B cell (primary cell): ENCODE measurements around the gene ILDR1. TPM values are rescaled to one million over a fixed set of nuclear protein-coding genes. Genes with fewer than 3 reads are reported as not detected.

Source experiments
- ATAC-seq: fragments of 200-7000 bp; cut with Tn5 transposase; one replicate; pipeline ENCODE4 v1.10.0; 2021; ENCODE audit warnings: low read depth, mild to moderate bottlenecking, moderate number of reproducible peaks, moderate library complexity
- CTCF ChIA-PET: fragments of 350-600 bp; sonication (Branson Sonifier 250); formaldehyde crosslinking; loops from one replicate; lab custom pipeline; 2021; ENCODE audit warnings: antibody characterized with exemption, inconsistent platforms; lab: Charles Lee
- POLR2A ChIA-PET: fragments of 350-600 bp; sonication (Branson Sonifier 250); formaldehyde crosslinking; loops from one replicate; lab custom pipeline; 2021; ENCODE audit warnings: antibody characterized with exemption; lab: Charles Lee
- DNase-seq: peaks from one replicate; pipeline ENCODE4 v3.0.0; 2013
- H2AFZ ChIP-seq: 2 replicates; pipeline ENCODE4 v1.6.1; 2012; ENCODE audit warnings: mild to moderate bottlenecking, low read depth, low read length; ENCODE audit not compliant: insufficient read depth, poor library complexity, severe bottlenecking
- H3K27ac ChIP-seq, 2 donors: 1 replicate in 1 of 2; 2 replicates in 1 of 2; pipeline ENCODE4 v1.5.1; 2012 to 2013; ENCODE audit warnings: low read length in 2 of 2, mild to moderate bottlenecking in 2 of 2, moderate library complexity in 1 of 2
- H3K27me3 ChIP-seq, 4 experiments: fragments of 200-600 bp in 1 of 4; sonication (generic) in 1 of 4; replicated peaks in 1 of 4; 1 replicate in 2 of 4; 2 replicates in 2 of 4; pipeline versions ENCODE4 v1.6.1 to v1.7.0; 2013 to 2016; ENCODE audit warnings: low read length in 3 of 4, mild to moderate bottlenecking in 2 of 4, mixed read lengths in 1 of 4, moderate library complexity in 1 of 4; ENCODE audit not compliant: insufficient read depth in 4 of 4, control insufficient read depth in 3 of 4; ENCODE audit errors: control extremely low read depth in 1 of 4
- H3K36me3 ChIP-seq, 2 experiments: replicated peaks in 1 of 2; 1 replicate in 1 of 2; 2 replicates in 1 of 2; pipeline versions ENCODE4 v1.6.1 to v1.7.1; 2013; ENCODE audit warnings: low read length in 1 of 2; ENCODE audit not compliant: insufficient read depth in 2 of 2, control insufficient read depth in 1 of 2; ENCODE audit errors: control extremely low read depth in 1 of 2, extremely low read depth in 1 of 2
- H3K4me1 ChIP-seq, 2 donors: fragments of 200-600 bp in 1 of 2; sonication (generic) in 1 of 2; 1 replicate in 1 of 2; 2 replicates in 1 of 2; pipeline versions ENCODE4 v1.5.1 to v1.6.1; 2013 to 2017; ENCODE audit warnings: low read length in 2 of 2; ENCODE audit not compliant: control insufficient read depth in 2 of 2, insufficient read depth in 2 of 2
- H3K4me2 ChIP-seq: replicated peaks from 2 replicates; pipeline ENCODE3; 2012; ENCODE audit warnings: mild to moderate bottlenecking, low read depth, low read length; ENCODE audit not compliant: poor library complexity, severe bottlenecking
- H3K4me3 ChIP-seq, 5 experiments: fragments of 200-600 bp in 1 of 5; sonication (generic) in 1 of 5; 1 replicate in 3 of 5; 2 replicates in 2 of 5; pipeline versions ENCODE4 v1.5.1 to v1.7.0; 2011 to 2016; ENCODE audit warnings: low read length in 4 of 5, mild to moderate bottlenecking in 4 of 5, low read depth in 2 of 5, control low read depth in 1 of 5, moderate library complexity in 1 of 5; ENCODE audit not compliant: insufficient read depth in 1 of 5; ENCODE audit errors: control extremely low read depth in 1 of 5, extremely low read depth in 1 of 5
- H3K79me2 ChIP-seq: fragments of 200-600 bp; sonication (generic); one replicate; pipeline ENCODE4 v1.6.0; 2016; ENCODE audit warnings: low read length; ENCODE audit not compliant: control insufficient read depth, insufficient read depth
- H3K9ac ChIP-seq: fragments of 200-600 bp; sonication (generic); 2 replicates; pipeline ENCODE4 v1.6.1; 2017; ENCODE audit warnings: mild to moderate bottlenecking, low read length, moderate library complexity
- H3K9me3 ChIP-seq, 3 donors: one replicate each; pipeline versions ENCODE4 v1.6.1 to v1.7.1; 2013; ENCODE audit warnings: low read length in 2 of 3; ENCODE audit not compliant: control insufficient read depth in 2 of 3, insufficient read depth in 1 of 3; ENCODE audit errors: control extremely low read depth in 1 of 3
- H4K20me1 ChIP-seq: 2 replicates; pipeline ENCODE4 v1.6.0; 2012; ENCODE audit warnings: mild to moderate bottlenecking, low read length; ENCODE audit not compliant: insufficient read depth, control insufficient read depth, poor library complexity, severe bottlenecking
- H3K27ac Mint-ChIP-seq: one replicate; pipeline ENCODE4 v1.8.0; 2021; ENCODE audit warnings: mixed read lengths
- H3K27me3 Mint-ChIP-seq: one replicate; pipeline ENCODE4 v1.8.0; 2021; ENCODE audit warnings: mixed read lengths
- H3K4me1 Mint-ChIP-seq: one replicate; pipeline ENCODE4 v1.8.0; 2021; ENCODE audit warnings: mixed read lengths
- H3K4me3 Mint-ChIP-seq: one replicate; pipeline ENCODE4 v1.8.0; 2021; ENCODE audit warnings: mixed read lengths
- H3K9me3 Mint-ChIP-seq: one replicate; pipeline ENCODE4 v1.8.0; 2022; ENCODE audit warnings: mixed read lengths; ENCODE audit not compliant: insufficient read depth
- EZH2 ChIP-seq: IDR thresholded peaks from 2 replicates; pipeline ENCODE4 v1.6.1; 2012; ENCODE audit warnings: borderline replicate concordance, low read depth, mild to moderate bottlenecking, moderate library complexity, low read length; ENCODE audit not compliant: insufficient read depth, poor library complexity, severe bottlenecking
- WGBS: methylation state at CpG from one replicate; pipeline ENCODE4 v1.1.5; 2013; ENCODE audit warnings: missing lambda C conversion rate; ENCODE audit not compliant: insufficient coverage; 5-methylcytosine and 5-hydroxymethylcytosine counted together
- intact Hi-C: fragments of 100-400 bp; cut with micrococcal nuclease; formaldehyde crosslinking; loops from one replicate; pipeline ENCODE4 v1.10.0; 2022
- polyA plus RNA-seq: library from polyadenylated mRNA; depleted of rRNA; stranded (reverse); fragments of >200 nt; gene quantifications from 2 replicates; pipeline ENCODE4 v1.2.3, GENCODE V29; 2012
- total RNA-seq, 2 donors: library from RNA; stranded (reverse); fragments of 120-200 nt in 1 of 2; gene quantifications; 1 replicate in 1 of 2; 2 replicates in 1 of 2; pipeline versions ENCODE4 v1.2.3 to v1.2.4, GENCODE V29; 2013 to 2022
- TF ChIP-seq, protein P1 (sequence below): fragments of 200-600 bp; IDR thresholded peaks from one replicate; pipeline ENCODE4 v1.8.0; 2022; ENCODE audit warnings: antibody characterized with exemption, mild to moderate bottlenecking

The ILDR1 gene
- total and polyA plus RNA-seq, 2 donors (not counting 1 experiment from before 2014, with no cell fraction given) = 1.9 to 4.7 TPM

DNA sequence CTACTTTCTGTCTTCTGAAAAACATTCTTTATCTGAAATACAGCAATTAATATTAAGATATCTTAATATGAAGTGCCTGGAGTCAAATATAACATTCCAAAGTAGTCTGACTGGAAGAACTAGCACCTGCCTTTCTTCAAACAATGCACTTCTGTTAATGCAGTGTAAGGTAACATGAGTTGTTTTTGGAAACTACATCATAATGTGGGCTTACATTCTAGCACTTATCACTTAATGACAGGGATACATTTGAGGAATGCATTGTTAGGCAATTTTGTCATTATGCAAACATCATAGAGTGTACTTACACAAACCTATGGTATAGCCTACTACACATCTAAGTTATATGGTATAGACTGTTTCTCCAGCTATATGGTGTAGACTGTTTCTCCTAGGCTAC is 78.6 kb downstream of the ILDR1 start:
- ChIA-PET POLR2A (no interaction called here), CTCF (interaction anchor here (0.6 kb wide), 1 partner anchor 32 kb away, joined by 3 read pairs; no protein-coding TSS in a partner anchor)
- Mint-ChIP-seq H3K27ac (no peak overlapping the region), H3K4me3 (no peak overlapping the region), H3K4me1 (no peaks in the 10 kb centered on the region), H3K27me3 (no peaks in the 10 kb centered on the region), H3K9me3 (no peaks in the 10 kb centered on the region)
- Histone ChIP-seq H4K20me1 (no peaks in the 10 kb centered on the region), H2AFZ (no peak overlapping the region), H3K36me3 (peaks cover 18 to 54% of the 10 kb centered on the region in 2 experiments), H3K4me1 (no peaks in the 10 kb centered on the region), H3K27me3 (no peaks in the 10 kb centered on the region), H3K79me2 (no peaks in the 10 kb centered on the region), H3K27ac (no peak overlapping the region), H3K9me3 (no peaks in the 10 kb centered on the region), H3K9ac (no peak overlapping the region), H3K4me2 (no peak overlapping the region), H3K4me3 (no peak overlapping the region)
- TF ChIP-seq, protein P1, sequence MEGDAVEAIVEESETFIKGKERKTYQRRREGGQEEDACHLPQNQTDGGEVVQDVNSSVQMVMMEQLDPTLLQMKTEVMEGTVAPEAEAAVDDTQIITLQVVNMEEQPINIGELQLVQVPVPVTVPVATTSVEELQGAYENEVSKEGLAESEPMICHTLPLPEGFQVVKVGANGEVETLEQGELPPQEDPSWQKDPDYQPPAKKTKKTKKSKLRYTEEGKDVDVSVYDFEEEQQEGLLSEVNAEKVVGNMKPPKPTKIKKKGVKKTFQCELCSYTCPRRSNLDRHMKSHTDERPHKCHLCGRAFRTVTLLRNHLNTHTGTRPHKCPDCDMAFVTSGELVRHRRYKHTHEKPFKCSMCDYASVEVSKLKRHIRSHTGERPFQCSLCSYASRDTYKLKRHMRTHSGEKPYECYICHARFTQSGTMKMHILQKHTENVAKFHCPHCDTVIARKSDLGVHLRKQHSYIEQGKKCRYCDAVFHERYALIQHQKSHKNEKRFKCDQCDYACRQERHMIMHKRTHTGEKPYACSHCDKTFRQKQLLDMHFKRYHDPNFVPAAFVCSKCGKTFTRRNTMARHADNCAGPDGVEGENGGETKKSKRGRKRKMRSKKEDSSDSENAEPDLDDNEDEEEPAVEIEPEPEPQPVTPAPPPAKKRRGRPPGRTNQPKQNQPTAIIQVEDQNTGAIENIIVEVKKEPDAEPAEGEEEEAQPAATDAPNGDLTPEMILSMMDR = no peak
- no peak for TF ChIP-seq EZH2
- no peak for DNase-seq
- intact Hi-C loops = no loop called here
- no peak for ATAC-seq

DNA sequence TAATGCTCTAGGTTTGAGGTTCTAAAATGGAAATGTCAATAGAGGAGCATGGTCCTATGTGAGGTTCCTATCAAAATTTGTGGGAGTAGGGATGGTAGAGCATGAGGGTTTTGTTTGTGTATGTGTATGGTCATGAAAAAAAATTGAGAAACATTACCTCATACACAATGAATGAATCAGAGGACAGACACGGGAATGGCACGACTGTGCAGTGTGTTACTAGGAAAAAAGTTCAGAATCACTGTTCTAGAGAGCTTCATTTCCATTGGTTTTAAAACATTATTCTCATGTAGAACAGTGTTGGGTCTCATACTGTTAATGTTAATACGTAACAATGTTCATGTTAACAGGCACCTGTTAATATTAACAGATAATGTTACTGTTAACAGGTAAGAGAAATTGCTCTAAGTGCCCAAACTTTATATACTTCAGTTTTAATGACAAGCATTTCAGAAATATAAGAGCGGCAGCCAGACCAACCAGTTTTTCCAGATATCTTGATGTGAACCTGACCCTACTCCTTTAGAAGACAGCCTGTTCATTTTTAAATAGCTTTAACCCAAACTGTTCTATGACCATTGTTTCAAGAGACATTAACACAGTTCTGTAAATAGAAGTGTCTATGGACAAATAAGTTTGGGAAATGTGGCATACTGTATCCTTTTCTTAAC is 79.8 kb downstream of the ILDR1 start:
- H4K20me1 ChIP-seq = no peaks in the 10 kb centered on the region
- Mint-ChIP-seq H3K27me3 (no peaks in the 10 kb centered on the region), H3K4me1 (no peaks in the 10 kb centered on the region), H3K9me3 (no peaks in the 10 kb centered on the region), H3K4me3 (no peak overlapping the region), H3K27ac (no peak overlapping the region)
- CTCF ChIA-PET = interaction anchor here (0.8 kb wide), 1 partner anchor 292 kb away, joined by 3 read pairs; no protein-coding TSS in a partner anchor
- intact Hi-C loops = no loop called here
- H2AFZ ChIP-seq = no peak overlapping the region
- WGBS = 100% methylated on average over 1 of the region's 4 CpGs
- no peaks in the 10 kb centered on the region for H3K9me3 ChIP-seq
- H3K4me2 ChIP-seq = no peak overlapping the region
- ATAC-seq (no peak), DNase-seq (no peak)
- no peaks in the 10 kb centered on the region for H3K79me2 ChIP-seq
- no peaks in the 10 kb centered on the region for H3K4me1 ChIP-seq
- H3K27ac ChIP-seq = no peak overlapping the region
- POLR2A ChIA-PET = no interaction called here
- H3K4me3 ChIP-seq = no peak overlapping the region
- TF ChIP-seq, protein P1 = no peak
- no peak for TF ChIP-seq EZH2
- no peaks in the 10 kb centered on the region for H3K27me3 ChIP-seq
- H3K9ac ChIP-seq = no peak overlapping the region
- H3K36me3 ChIP-seq = peaks cover 18 to 54% of the 10 kb centered on the region in 2 experiments
